Stimulated activated CD8-positive, alpha-beta memory T cell treated with anti-CD3 and anti-CD28 coated beads, Interleukin-12 subunit alpha, Interleukin-12 subunit beta, amount 100 ng/mL, for 24 hours (primary cell): ENCODE results near the gene C20orf144.

Source experiments
- DNase-seq: peaks from one replicate; pipeline ENCODE4 v3.0.0-alpha.2; 2020; ENCODE audit errors: extremely low read depth

The C20orf144 gene

DNA sequence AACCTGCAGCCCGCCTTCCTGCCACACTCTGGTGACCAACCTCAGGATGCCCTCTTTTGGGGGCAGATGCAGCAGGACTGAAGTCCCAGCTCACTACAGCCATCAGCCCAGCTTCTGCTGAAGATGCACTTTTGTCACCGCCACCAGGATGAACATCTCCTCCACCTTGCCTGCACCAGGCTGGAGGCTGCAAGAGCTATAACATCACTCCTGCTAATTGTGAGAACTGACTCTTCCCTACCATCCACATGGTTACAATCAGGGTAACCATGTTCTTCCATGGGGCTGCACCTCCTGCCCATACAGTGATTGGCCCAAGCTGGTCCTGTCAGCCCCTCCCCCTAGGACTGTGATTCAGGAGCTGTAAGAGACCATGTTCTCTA is 2.6 kb downstream of the C20orf144 start:
- no peak for DNase-seq

DNA sequence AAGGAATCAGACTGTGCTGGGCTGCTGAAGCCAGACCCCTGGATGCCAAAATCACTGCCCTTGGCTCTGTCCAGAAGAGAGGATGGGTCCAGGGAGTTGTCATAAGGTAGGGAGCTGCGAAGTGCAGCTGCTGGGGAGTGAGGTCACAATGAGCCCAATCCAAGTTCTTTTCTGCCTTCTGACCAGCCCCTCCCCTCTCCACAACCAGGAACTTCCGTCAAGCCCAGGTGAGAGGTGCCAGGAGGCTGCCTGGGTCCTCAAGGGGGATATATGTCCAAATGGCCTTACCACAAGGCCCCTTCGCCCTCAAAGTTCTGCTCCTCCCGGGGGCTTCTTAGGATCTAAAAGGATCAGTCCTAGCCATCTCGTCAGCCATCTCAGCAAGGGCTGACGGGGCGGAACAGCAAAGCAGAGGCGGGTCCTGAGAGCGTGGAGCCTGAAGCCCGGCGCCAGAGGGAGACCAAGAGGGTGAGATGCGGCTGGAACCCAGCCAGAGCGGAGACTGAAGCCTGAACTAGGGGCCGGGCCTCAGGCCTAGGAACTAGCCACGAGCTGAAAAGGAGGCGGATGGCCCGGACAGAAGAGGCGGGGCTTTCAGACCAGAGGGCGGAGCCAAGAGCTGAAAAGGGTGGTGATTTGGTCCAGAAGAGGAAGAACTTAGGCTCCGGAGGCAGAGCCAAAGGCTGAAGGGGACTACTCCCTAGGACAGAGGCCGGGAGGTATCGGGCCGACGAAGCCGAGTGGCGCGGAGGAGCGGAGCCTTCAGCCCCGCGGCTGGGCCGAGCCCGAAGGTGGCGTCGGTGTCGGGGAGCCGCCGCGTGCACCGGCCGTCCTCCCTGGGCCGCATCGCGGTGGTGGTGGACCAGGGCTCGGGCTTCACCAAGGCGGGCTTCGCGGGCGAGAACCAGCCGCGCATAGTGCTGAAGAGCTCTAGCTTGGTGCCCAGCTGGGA is 4.4 kb downstream of the C20orf144 start, which contains the start of gene ACTL10:
ACTL10 (plus strand) TSS at position 651 of the 952 bp plus-strand sequence. CDS start 555 bp downstream, outside the sequence.
- DNase-seq: peak; percentile 67

DNA sequence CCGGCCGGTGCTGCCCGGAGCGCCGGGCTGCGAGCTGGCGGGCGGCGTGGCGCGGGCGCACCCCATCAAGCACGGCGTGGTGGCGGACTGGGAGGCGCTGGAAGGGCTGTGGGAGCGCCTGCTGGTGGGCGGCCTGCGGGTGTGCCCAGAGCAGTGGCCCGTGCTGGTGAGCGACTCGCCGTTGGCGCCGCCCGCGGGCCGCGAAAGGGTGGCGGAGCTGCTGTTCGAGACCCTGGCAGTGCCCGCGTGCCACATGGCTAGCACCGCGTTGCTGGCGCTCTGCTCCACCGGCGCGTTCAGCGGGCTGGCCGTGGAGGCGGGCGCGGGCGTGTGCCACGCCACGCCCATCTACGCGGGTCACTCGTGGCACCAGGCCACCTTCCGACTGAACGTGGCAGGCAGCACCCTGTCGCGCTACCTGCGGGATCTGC is 5.1 kb downstream of the C20orf144 start:
- no peak for DNase-seq

DNA sequence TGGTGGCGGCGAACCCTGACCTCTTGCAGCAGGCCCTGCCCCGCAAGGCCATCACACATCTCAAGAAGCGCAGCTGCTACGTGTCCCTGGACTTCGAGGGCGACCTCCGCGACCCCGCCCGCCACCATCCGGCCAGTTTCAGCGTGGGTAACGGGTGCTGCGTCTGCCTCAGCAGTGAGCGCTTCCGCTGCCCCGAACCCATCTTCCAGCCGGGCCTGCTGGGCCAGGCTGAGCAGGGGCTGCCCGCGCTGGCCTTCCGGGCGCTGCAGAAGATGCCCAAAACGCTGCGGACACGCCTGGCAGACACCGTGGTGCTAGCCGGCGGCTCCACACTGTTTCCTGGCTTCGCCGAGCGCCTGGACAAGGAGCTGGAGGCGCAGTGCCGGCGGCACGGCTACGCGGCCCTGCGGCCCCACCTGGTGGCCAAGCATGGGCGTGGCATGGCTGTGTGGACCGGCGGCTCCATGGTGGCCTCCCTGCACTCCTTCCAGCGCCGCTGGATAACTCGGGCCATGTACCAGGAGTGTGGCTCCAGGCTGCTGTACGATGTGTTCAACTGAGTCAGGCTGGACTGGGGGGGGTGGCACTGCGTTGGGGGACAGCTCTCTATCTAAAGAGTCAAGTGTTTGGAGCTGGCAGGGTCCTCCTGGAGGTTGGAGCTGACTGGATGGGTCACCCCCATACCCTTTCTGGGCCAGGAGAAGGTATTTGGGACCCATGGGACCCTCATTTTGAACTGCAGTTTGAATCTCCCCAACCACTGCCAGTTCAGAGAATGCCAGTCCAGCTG is 5.7 kb downstream of the C20orf144 start:
- DNase-seq: peak; percentile 58

GRCh38 chr20:33668466-33669155 is 6.5 kb downstream of the C20orf144 start:
- DNase-seq: no peak

GRCh38 chr20:33669224-33669623 is 7.1 kb downstream of the C20orf144 start:
- DNase-seq: no peak

- DNase-seq: no peak
Observed at GRCh38 chr20:33669873-33670640, 7.9 kb downstream of the C20orf144 start.

DNA sequence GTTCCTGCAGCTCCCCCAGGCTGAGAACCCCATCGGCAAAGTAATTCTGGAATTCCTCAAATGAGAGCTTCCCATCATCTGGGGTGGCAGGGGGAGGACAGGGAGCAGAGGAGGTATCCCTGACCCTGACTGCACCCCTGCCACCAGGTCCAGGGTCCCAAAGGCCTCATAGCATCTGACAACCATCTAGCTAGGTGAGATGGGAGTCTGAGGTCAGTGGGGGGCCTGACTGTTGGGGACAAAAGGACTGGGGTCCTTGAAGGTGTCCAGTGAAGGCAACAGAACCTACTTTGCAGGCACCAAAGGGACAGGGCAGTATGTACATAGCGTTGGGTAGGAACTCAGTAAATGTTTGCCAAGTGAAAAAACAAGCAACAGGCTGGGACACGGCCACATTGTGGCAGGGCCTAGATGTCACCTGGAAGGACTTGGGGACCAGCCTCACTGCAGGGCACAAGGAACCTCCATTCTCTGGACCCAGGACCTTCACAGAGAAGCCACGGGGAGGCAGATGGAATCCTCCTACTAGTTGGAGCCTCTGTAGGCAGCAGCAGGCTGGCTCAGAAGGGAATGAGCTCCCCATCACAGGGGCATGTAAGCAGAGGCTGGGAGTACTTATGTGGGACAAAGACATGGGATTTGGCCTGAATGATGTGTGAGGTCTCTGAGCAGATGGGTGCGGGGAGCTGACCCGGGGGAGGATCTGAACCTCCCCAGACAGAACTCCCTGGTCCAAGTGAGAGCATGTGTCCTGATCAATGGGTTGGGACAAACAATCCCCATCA is 8.8 kb downstream of the C20orf144 start:
- DNase-seq: no peak

GRCh38 chr20:33671573-33672288 is 9.6 kb downstream of the C20orf144 start:
- DNase-seq: no peak

DNA sequence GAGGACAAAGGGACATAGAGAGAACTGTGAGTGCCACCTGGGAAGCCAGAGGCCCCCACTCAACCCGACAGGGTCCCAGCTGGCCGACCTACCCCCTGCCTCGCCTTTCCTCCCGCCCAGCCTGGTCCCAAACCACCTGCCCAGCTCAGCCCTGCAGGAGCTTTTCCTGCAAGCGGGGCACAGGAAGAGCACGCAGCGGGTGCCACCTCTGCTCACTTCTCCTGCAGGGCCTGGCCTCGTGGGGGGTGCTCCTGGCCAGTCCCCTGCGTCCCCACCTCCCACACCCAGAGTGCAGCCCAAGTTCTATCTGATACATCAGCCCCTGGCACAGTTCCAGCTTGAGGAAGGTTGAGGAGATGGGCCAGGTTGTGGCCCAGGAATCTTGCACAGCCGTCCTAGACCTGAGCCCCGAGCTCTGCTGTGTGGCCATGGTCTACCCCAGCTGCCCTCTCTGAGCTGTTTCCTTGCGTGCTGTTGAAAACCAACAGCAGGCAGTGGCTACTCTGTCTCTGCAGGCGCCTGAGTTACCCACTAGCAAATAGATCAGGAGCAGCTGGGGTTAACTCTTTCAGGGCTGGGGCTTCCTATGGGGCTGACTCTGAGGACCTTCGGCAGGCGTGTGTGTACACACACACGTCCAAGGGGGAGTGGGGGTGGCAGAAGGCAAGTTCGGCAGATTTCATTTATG is 10.4 kb downstream of the C20orf144 start:
- no peak for DNase-seq

DNA sequence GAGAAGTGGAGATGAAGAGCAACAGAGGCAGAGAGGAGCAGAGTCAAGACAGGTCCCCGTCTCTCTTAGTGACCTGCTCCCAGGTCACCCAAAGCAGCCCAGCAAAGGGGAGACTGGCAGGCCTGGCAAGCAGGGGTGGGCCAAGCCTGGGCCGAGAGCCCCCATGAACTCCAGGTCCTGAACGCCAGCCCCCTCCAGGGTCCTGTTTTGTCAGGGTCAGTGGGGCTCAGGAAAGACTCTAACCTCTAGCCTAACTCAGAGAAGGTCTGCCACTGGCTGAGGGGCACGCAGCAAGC is 10.9 kb downstream of the C20orf144 start:
- DNase-seq: no peak

- DNase-seq: no peak
Observed at GRCh38 chr20:33673410-33674293, 11.5 kb downstream of the C20orf144 start.

GRCh38 chr20:33674294-33675135 is 12.4 kb downstream of the C20orf144 start, which contains the start of gene NECAB3:
Gene NECAB3, minus strand, starts transcription at chr20:33674428. Its CDS starts 76 bp downstream, at chr20:33674352.
- DNase-seq: no peak

DNA sequence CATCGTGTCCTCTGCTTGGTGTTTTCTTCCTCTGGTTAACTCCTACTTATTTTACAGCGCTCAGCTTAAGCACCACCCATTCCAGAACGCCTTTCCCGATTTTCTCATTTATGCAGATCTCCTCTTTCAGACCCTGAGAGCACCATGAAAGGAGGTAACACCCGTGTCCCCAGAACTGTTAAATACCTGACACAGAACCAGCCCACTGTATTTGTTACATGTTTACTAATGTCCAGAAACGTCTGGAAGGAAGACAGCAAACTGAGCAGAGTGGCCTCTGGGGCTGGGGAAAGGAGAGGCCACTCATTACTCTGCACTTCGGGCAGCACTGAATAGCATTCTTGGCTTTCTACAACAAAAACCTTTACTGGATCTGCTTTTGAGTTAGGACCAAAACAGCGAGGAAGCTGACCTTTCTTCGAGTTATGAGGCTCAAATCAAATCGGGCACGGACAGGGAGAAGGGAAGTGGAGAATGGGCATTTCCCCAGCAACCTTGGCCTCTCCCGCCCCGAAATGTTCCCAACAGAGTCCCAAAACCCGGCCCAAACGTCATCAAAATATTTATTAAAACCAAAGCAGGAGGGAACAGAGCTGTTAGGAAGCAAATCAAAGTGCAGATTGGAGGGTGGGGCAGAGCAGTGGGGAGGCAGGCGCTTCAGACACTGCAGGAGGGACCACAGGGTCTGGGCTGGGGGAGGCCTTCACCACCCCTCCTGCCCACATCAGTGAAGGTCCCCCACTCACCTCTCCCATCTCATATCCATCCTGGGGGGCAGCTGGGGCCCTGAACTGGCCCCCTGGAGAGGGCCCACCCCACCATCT is 13.2 kb downstream of the C20orf144 start:
- DNase-seq: no peak

DNA sequence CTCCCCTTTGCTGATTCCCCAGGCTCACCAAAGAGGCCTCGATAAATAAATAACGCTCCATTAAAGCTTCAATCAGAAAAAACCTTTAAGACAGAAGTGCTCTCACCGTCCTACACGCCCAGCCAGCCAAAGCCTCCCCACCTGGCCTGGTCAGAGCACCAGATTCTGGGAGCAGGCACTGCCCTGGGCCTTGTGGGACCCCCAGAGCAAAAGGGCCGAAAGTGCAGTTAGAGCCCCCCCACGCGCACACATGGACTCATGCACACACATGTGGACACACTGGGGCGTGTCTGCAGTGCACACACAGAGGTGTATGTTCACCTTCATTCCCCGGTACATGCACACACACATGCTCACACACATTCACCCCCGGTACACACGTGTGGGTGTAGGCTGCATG is 14.0 kb downstream of the C20orf144 start:
- DNase-seq: no peak
